ENCODE results near the gene CD300H.
"Not testable (repeated sequence)": the region's sequence is repeated elsewhere in the genome, so short reads cannot be mapped to it uniquely, and the experiment has no call there.

Gene CD300H

GRCh38 chr17:74525465-74525725 lies 41.9 kb downstream of the CD300H start:
- no peak for DNase-seq

GRCh38 chr17:74524653-74525464 lies 42.5 kb downstream of the CD300H start:
- DNase-seq, result no peak

- no peak for DNase-seq
Measured at GRCh38 chr17:74523308-74523707, 44.0 kb downstream of the CD300H start.

GRCh38 chr17:74522381-74523105 lies 44.8 kb downstream of the CD300H start:
- DNase-seq, result no peak

- DNase-seq, result no peak
Measured at GRCh38 chr17:74521701-74522201, 45.6 kb downstream of the CD300H start.

GRCh38 chr17:74520790-74521480 lies 46.4 kb downstream of the CD300H start:
- no peak for DNase-seq

- DNase-seq, result no peak
Measured at GRCh38 chr17:74520016-74520434, 47.3 kb downstream of the CD300H start.

GRCh38 chr17:74518413-74518981 lies 48.8 kb downstream of the CD300H start:
- DNase-seq, result not testable (repeated sequence)

GRCh38 chr17:74516561-74517328 lies 50.6 kb downstream of the CD300H start:
- no peak for DNase-seq

- DNase-seq, result no peak
Measured at GRCh38 chr17:74515941-74516340, 51.4 kb downstream of the CD300H start.

- DNase-seq, result no peak
Measured at GRCh38 chr17:74514632-74515334, 52.5 kb downstream of the CD300H start.

GRCh38 chr17:74513987-74514631 lies 53.2 kb downstream of the CD300H start:
- no peak for DNase-seq

- DNase-seq, result no peak
Measured at GRCh38 chr17:74512624-74513091, 54.7 kb downstream of the CD300H start.

GRCh38 chr17:74512036-74512435 lies 55.3 kb downstream of the CD300H start:
- DNase-seq, result peak; percentile 34
